Smooth muscle cell (in vitro differentiated cells): ENCODE results near the gene COMMD7. TPM values are rescaled to one million over a fixed set of nuclear protein-coding genes. Genes with fewer than 3 reads are reported as not detected.
A peak's percentile ranks its signal among the peaks of the same experiment; 100 is the strongest.

ENCODE experiments used
- DNase-seq: peaks from one replicate; lab custom pipeline; 2025; ENCODE audit not compliant: unreplicated experiment; lab: John Stamatoyannopoulos, UW
- H2AFZ ChIP-seq: fragments of 200-600 bp; sonication (generic); 2 replicates; pipeline ENCODE4 v1.6.0; 2016; ENCODE audit warnings: antibody characterized with exemption, low read depth, mild to moderate bottlenecking
- H3F3A ChIP-seq: fragments of 200-600 bp; sonication (generic); 2 replicates; pipeline ENCODE4 v1.6.0; 2017; ENCODE audit warnings: antibody characterized with exemption, low read depth
- H3K27ac ChIP-seq: fragments of 200-600 bp; sonication (generic); 2 replicates; pipeline ENCODE4 v1.5.1; 2016; ENCODE audit warnings: low read depth, mild to moderate bottlenecking
- H3K27me3 ChIP-seq: fragments of 200-600 bp; sonication (generic); 2 replicates; pipeline ENCODE4 v1.6.1; 2016; ENCODE audit warnings: low read depth, mild to moderate bottlenecking
- H3K36me3 ChIP-seq: fragments of 200-600 bp; sonication (generic); 2 replicates; pipeline ENCODE4 v1.5.1; 2016; ENCODE audit warnings: low read depth
- H3K4me1 ChIP-seq: fragments of 200-600 bp; sonication (generic); 2 replicates; pipeline ENCODE4 v1.5.1; 2016; ENCODE audit warnings: low read depth
- H3K4me2 ChIP-seq: fragments of 200-600 bp; sonication (generic); 2 replicates; pipeline ENCODE4 v1.6.0; 2016; ENCODE audit warnings: mild to moderate bottlenecking
- H3K4me3 ChIP-seq: fragments of 200-600 bp; sonication (generic); 2 replicates; pipeline ENCODE4 v1.5.1; 2016; ENCODE audit warnings: mild to moderate bottlenecking
- H3K79me2 ChIP-seq: fragments of 200-600 bp; sonication (generic); 2 replicates; pipeline ENCODE4 v1.6.0; 2016; ENCODE audit warnings: low read depth, mild to moderate bottlenecking
- H3K9ac ChIP-seq: fragments of 200-600 bp; sonication (generic); 2 replicates; pipeline ENCODE4 v1.6.0; 2016; ENCODE audit warnings: low read depth
- H3K9me3 ChIP-seq: fragments of 200-600 bp; sonication (generic); replicated peaks from 2 replicates; pipeline ENCODE4 v1.5.1; 2016; ENCODE audit warnings: low read depth
- H4K20me1 ChIP-seq: fragments of 200-600 bp; sonication (generic); 2 replicates; pipeline ENCODE4 v1.6.0; 2016; ENCODE audit warnings: low read depth
- CTCF ChIP-seq: fragments of 200-600 bp; sonication (generic); IDR thresholded peaks from 2 replicates; pipeline ENCODE4 v1.5.1; 2017; ENCODE audit warnings: borderline replicate concordance, mild to moderate bottlenecking, antibody characterized with exemption; ENCODE audit not compliant: insufficient read depth, poor library complexity, severe bottlenecking
- WGBS: methylation state at CpG from one replicate; pipeline ENCODE4 v1.1.7; 2016; ENCODE audit warnings: low lambda C conversion rate; 5-methylcytosine and 5-hydroxymethylcytosine counted together
- polyA plus RNA-seq: library from polyadenylated mRNA; unstranded; fragments of >200 nt; fragmentation: Nextera tagmentation; extraction: Ambion mirVana; gene quantifications from 2 replicates; pipeline ENCODE4 v1.2.1, GENCODE V29; 2016
- total RNA-seq: library from RNA; depleted of rRNA; stranded (reverse); fragments of >200 nt; gene quantifications from 2 replicates; pipeline ENCODE4 v1.2.3, GENCODE V29; 2014

COMMD7 gene
- total and polyA plus RNA-seq, 2 experiments from 2014 or later: 29.2 to 57.6 TPM

GRCh38 chr20:32751293-32751692 is 8.0 kb upstream of the COMMD7 start:
- H2AFZ ChIP-seq: no peak overlapping the region
- no peak overlapping the region for H3K4me2 ChIP-seq
- TF ChIP-seq CTCF: no peak
- no peaks in the 10 kb centered on the region for H3K79me2 ChIP-seq
- H4K20me1 ChIP-seq: no peaks in the 10 kb centered on the region
- H3K4me3 ChIP-seq: no peak overlapping the region
- H3K4me1 ChIP-seq: peaks cover 15% of the 10 kb centered on the region
- H3K27me3 ChIP-seq: no peaks in the 10 kb centered on the region
- no peaks in the 10 kb centered on the region for H3K9me3 ChIP-seq
- no peaks in the 10 kb centered on the region for H3K36me3 ChIP-seq
- DNase-seq: no peak
- no peak overlapping the region for H3K27ac ChIP-seq
- peaks cover 8% of the 10 kb centered on the region for H3F3A ChIP-seq
- H3K9ac ChIP-seq: no peak overlapping the region

- H3K4me1 ChIP-seq: peaks cover 19% of the 10 kb centered on the region
- H3K27ac ChIP-seq: peak overlapping the region; percentile 36
- H3F3A ChIP-seq: peaks cover 16% of the 10 kb centered on the region
- H3K79me2 ChIP-seq: no peaks in the 10 kb centered on the region
- 29% methylated on average over 11 of the region's 11 CpGs for WGBS
- H3K9me3 ChIP-seq: no peaks in the 10 kb centered on the region
- H3K4me2 ChIP-seq: peak overlapping the region; percentile 67
- no peaks in the 10 kb centered on the region for H3K27me3 ChIP-seq
- H3K4me3 ChIP-seq: no peak overlapping the region
- H2AFZ ChIP-seq: peak overlapping the region; percentile 64
- H3K9ac ChIP-seq: peak overlapping the region; percentile 1
- no peaks in the 10 kb centered on the region for H4K20me1 ChIP-seq
- H3K36me3 ChIP-seq: no peaks in the 10 kb centered on the region
- no peak for DNase-seq
- no peak for TF ChIP-seq CTCF
Observed at GRCh38 chr20:32749914-32750637, 6.8 kb upstream of the COMMD7 start.

GRCh38 chr20:32742322-32743236 is 688 bp downstream of the COMMD7 start:
- Histone ChIP-seq H4K20me1 (no peaks in the 10 kb centered on the region), H3K27ac (no peak overlapping the region), H3K4me1 (peaks cover 16% of the 10 kb centered on the region), H3K27me3 (no peaks in the 10 kb centered on the region), H3F3A (peaks cover 18% of the 10 kb centered on the region), H2AFZ (peak overlapping the region; percentile 92), H3K79me2 (no peaks in the 10 kb centered on the region), H3K4me2 (peak overlapping the region; percentile 88), H3K9me3 (no peaks in the 10 kb centered on the region), H3K4me3 (peak overlapping the region; percentile 66), H3K9ac (peak overlapping the region; percentile 56), H3K36me3 (no peaks in the 10 kb centered on the region)
- DNase-seq: no peak
- 20% methylated on average over 18 of the region's 25 CpGs for WGBS
- TF ChIP-seq CTCF: no peak
